Activated CD4-positive, alpha-beta T cell treated with anti-CD3 and anti-CD28 coated beads, Interleukin-2, Interleukin-4, amounts not matched to agents 100 ng/mL and 50 ng/mL, durations not matched to agents 16 hours and 8 hours (primary cell): ENCODE data around the gene USP17L25.
"Not testable (repeated sequence)": the region's sequence is repeated elsewhere in the genome, so short reads cannot be mapped to it uniquely, and the experiment has no call there.

Experiments used
- DNase-seq: peaks from one replicate; pipeline ENCODE4 v3.0.0-alpha.2; 2020; ENCODE audit warnings: low spot score

The USP17L25 gene

GRCh38 chr4:9329611-9330010 is at the start of gene USP17L25:
Gene USP17L25, plus strand, starts transcription at chr4:9329911. Its CDS starts 0 bp downstream, at chr4:9329911.
- DNase-seq, result not testable (repeated sequence)

- DNase-seq, result not testable (repeated sequence)
These were observed 5.5 kb upstream of the USP17L25 start for GRCh38 chr4:9324191-9324590.

GRCh38 chr4:9324865-9325264 is 4.8 kb upstream of the USP17L25 start, which contains the start of gene USP17L24:
Gene USP17L24, plus strand, starts transcription at chr4:9325165. Its CDS starts 0 bp downstream, at chr4:9325165.
- not testable (repeated sequence) for DNase-seq

GRCh38 chr4:9334358-9334757 is 4.6 kb downstream of the USP17L25 start, which contains the start of gene USP17L26:
Gene USP17L26, plus strand, starts transcription at chr4:9334658. Its CDS starts 0 bp downstream, at chr4:9334658.
- not testable (repeated sequence) for DNase-seq

- DNase-seq, result not testable (repeated sequence)
These were observed 9.4 kb downstream of the USP17L25 start, which contains the start of gene USP17L5 for GRCh38 chr4:9339103-9339502. Gene USP17L5, plus strand, starts transcription at chr4:9339403. Its CDS starts 0 bp downstream, at chr4:9339403.

- DNase-seq, result not testable (repeated sequence)
These were observed 14.1 kb downstream of the USP17L25 start, which contains the start of gene USP17L27 for GRCh38 chr4:9343848-9344247. Gene USP17L27, plus strand, starts transcription at chr4:9344148. Its CDS starts 0 bp downstream, at chr4:9344148.

GRCh38 chr4:9348593-9348992 is 18.9 kb downstream of the USP17L25 start, which contains the start of gene USP17L28:
Gene USP17L28, plus strand, starts transcription at chr4:9348893. Its CDS starts 0 bp downstream, at chr4:9348893.
- not testable (repeated sequence) for DNase-seq

GRCh38 chr4:9350866-9351265 is 21.2 kb downstream of the USP17L25 start:
- DNase-seq, result not testable (repeated sequence)

GRCh38 chr4:9353338-9353737 is 23.6 kb downstream of the USP17L25 start, which contains the start of gene USP17L29:
Gene USP17L29, plus strand, starts transcription at chr4:9353638. Its CDS starts 0 bp downstream, at chr4:9353638.
- DNase-seq, result not testable (repeated sequence)

GRCh38 chr4:9362829-9363228 is 33.1 kb downstream of the USP17L25 start, which contains the start of gene USP17L30:
Gene USP17L30, plus strand, starts transcription at chr4:9363129. Its CDS starts 0 bp downstream, at chr4:9363129.
- not testable (repeated sequence) for DNase-seq

GRCh38 chr4:9379881-9380280 is 50.2 kb downstream of the USP17L25 start:
- DNase-seq, result not testable (repeated sequence)
